ENCODE measurements around the gene SEC22C.

SEC22C gene

GRCh38 chr3:42519568-42519962 lies 62.2 kb downstream of the SEC22C start:
- TF ChIP-seq, protein P1, sequence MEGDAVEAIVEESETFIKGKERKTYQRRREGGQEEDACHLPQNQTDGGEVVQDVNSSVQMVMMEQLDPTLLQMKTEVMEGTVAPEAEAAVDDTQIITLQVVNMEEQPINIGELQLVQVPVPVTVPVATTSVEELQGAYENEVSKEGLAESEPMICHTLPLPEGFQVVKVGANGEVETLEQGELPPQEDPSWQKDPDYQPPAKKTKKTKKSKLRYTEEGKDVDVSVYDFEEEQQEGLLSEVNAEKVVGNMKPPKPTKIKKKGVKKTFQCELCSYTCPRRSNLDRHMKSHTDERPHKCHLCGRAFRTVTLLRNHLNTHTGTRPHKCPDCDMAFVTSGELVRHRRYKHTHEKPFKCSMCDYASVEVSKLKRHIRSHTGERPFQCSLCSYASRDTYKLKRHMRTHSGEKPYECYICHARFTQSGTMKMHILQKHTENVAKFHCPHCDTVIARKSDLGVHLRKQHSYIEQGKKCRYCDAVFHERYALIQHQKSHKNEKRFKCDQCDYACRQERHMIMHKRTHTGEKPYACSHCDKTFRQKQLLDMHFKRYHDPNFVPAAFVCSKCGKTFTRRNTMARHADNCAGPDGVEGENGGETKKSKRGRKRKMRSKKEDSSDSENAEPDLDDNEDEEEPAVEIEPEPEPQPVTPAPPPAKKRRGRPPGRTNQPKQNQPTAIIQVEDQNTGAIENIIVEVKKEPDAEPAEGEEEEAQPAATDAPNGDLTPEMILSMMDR (IDR thresholded peaks at IDR 0.05) = no peak

DNA sequence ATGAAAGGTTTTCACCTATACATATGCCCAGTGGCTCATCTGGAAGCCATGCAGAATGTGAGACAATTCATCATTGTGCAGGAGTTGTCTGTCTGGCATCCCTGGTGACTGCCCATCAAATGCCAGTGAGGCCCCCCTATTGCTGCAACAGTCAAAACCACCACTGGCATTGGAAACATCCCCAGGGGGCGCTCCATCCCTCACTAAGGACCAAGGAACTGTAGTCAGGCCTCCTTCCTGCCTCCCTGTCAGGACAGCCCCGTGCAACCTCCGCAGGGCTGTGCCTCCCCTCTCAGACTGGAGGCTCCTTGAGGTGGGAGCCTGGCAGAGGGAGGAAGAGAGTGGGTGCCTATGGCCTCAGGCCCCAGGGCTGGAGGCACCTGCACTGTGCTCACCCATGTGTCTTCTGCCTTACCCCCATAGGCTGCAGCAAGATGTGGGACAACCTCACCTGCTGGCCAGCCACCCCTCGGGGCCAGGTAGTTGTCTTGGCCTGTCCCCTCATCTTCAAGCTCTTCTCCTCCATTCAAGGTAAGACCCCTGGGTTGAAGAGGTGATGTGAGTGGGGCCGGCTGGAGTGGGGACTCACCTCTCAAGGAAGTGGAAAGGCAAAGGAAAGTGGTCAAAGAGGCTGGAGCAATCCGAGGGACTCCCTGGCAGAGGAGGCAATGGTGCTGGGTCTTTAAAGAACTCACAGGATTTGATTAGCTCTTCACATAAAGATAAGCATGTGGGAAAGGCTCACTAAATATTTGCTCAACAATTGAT lies 62.8 kb downstream of the SEC22C start:
- TF ChIP-seq, protein P1 (IDR thresholded peaks at IDR 0.05) = no peak

- TF ChIP-seq, protein P1 (IDR thresholded peaks at IDR 0.05) = no peak
These were observed 64.7 kb downstream of the SEC22C start for GRCh38 chr3:42517117-42517516.

DNA sequence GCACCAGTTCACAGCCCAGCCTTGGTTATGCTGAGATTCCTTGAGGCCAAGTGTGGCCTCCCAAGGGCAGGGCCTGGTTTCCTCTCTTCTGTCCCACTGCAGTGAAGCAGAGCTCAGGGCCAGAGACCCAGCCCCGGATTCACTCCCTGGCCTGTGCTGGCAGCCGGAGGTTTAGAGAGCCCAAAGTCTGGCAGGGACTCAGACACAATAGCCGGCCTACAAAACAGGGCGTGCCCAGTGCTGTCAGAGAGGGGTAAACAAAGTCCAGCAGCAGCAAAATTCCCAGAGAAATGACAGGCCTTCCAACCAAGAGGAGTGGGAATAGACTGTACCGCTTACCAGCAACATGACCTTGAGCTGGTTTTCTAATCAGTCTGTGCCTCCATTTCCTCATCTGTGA lies 65.3 kb downstream of the SEC22C start:
- TF ChIP-seq, protein P1 (IDR thresholded peaks at IDR 0.05) = no peak

DNA sequence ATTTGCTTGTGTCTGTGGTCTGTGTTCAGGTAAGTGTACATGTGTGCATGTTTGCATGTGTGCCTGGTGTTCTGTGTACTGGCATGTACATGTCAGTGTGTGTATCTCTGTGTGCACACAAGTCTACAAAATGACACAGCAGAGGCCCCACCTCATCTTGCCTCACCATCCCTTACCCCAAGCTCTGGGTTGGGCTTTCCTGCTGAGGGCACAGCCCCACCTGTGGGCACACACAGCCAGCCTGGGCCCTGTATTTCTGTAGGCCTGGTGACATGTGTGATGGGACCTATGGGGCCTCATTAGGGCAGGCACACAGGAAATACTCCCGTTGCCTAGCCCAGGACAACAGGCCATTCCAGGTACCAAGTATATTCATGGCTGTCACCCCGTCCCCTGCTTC lies 65.8 kb downstream of the SEC22C start:
- TF ChIP-seq, protein P1 (IDR thresholded peaks at IDR 0.05) = no peak

DNA sequence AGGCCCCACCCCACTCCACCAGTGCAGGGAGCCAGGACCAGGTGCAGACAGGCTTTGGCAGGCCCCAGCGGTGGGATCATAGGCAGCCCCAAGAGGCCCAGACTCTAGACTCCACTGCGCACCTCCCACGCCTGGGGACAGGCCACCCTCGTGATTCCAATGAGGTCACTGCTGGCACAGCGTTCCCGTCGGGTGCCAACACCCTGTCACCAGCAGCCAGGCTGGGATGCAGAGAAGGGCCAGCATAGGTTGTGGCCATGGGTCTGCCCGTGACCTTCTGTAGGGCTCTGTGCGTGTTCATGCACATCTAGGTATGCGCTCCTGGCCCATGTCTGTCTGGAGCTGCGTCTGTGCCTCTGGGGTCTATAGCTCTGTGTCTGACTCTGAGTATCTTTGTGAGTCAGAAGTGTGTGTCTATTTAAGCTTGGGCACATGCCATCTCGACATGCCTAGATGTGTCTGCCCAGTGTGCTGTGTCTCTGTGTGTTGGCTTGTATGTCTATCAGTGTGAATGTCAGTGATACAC lies 66.3 kb downstream of the SEC22C start:
- TF ChIP-seq, protein P1 (IDR thresholded peaks at IDR 0.05) = no peak

GRCh38 chr3:42514876-42515275 lies 66.9 kb downstream of the SEC22C start:
- TF ChIP-seq, protein P1 (IDR thresholded peaks at IDR 0.05) = no peak
